GM13977 (cell line): ENCODE measurements around the gene ASXL3.

Experiments
- DNase-seq: peaks from one replicate; pipeline ENCODE4 v3.0.0; 2012; ENCODE audit warnings: low spot score
- in situ Hi-C: fragments of 300-500 bp; cut with MboI; formaldehyde crosslinking; loops from one replicate; pipeline ENCODE4 v1.12.0; 2022; ENCODE audit warnings: low sequenced_read_pairs, low pct_unique_long_range_greater_than_20kb, mixed read lengths, inconsistent platforms; ENCODE audit not compliant: unreplicated experiment
- TF ChIP-seq, protein P1 (sequence below): IDR thresholded peaks from 2 replicates; pipeline ENCODE4 v1.5.1; 2012; ENCODE audit warnings: mild to moderate bottlenecking, control low read depth; ENCODE audit not compliant: insufficient read depth; ENCODE audit errors: extremely low read depth, missing control alignments

Gene ASXL3

DNA sequence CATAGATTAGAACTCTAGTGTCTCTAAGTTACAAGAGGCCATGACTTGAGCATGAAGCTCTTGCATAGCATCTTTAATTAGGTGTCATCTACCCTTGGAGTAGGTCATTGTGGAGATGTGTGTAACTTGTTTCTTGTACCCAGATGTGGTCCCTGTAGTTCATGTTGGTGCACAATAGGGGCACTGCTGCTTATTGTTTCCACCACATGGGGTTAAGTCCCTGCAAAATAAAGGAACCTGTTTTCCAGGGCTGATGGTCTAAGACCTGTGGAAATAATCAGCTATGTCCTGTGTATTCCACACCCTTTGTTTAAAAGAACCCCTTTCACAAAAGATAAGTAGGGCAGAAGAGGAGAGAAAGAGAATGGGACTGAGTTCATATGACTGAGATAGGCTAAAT lies 28.6 kb downstream of the ASXL3 start:
- in situ Hi-C loops: no loop called here
- TF ChIP-seq, protein P1, sequence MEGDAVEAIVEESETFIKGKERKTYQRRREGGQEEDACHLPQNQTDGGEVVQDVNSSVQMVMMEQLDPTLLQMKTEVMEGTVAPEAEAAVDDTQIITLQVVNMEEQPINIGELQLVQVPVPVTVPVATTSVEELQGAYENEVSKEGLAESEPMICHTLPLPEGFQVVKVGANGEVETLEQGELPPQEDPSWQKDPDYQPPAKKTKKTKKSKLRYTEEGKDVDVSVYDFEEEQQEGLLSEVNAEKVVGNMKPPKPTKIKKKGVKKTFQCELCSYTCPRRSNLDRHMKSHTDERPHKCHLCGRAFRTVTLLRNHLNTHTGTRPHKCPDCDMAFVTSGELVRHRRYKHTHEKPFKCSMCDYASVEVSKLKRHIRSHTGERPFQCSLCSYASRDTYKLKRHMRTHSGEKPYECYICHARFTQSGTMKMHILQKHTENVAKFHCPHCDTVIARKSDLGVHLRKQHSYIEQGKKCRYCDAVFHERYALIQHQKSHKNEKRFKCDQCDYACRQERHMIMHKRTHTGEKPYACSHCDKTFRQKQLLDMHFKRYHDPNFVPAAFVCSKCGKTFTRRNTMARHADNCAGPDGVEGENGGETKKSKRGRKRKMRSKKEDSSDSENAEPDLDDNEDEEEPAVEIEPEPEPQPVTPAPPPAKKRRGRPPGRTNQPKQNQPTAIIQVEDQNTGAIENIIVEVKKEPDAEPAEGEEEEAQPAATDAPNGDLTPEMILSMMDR: no peak
- no peak for DNase-seq

DNA sequence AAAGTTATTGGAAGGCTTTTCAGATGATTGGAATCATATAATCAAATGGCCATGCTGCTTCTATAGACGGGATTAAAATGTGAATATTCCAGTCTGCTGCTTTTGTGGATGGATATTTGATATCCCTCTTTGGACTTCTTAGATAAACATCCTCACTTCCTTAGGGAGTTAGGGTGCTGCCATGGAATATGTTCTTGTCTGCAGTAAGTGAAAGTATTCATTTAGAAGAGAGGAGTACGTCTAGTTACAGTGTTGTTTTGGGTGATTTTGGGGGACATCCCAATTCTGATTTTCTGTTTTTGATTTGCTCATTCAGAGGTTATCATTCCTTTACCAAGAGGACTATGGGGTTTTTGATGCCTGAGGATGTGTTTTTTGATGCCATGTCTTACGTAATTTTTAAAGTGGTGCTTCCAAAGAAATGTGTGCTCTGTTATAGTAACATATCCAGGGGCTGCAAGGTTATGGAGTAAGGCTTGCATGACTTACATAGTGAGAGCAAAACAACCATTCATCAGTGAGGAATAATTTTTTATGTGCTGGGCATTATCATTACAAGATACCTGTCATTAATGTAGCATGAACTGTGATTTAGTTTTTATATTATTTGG lies 33.6 kb downstream of the ASXL3 start:
- in situ Hi-C loops: no loop called here
- TF ChIP-seq, protein P1: no peak
- no peak for DNase-seq

DNA sequence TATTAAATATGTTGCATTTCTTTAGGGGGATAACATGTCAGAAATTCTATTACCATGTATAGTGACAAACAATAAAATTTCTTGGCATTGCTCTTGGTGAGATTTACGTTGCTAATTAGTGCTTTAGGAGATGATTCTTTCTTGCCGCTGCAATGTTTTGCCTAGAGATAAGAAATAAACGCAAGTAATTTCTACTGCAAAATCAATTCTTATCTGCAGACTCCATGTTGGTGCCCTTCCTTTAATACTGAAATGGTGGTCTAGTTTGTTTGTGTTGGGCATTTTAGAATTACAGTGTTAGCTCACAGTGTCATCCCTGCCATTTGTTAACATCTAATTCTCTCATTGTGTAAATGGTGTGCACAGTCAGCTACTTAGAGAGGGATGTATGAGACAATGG lies 34.6 kb downstream of the ASXL3 start:
- no peak for DNase-seq
- TF ChIP-seq, protein P1: no peak
- in situ Hi-C loops: no loop called here

DNA sequence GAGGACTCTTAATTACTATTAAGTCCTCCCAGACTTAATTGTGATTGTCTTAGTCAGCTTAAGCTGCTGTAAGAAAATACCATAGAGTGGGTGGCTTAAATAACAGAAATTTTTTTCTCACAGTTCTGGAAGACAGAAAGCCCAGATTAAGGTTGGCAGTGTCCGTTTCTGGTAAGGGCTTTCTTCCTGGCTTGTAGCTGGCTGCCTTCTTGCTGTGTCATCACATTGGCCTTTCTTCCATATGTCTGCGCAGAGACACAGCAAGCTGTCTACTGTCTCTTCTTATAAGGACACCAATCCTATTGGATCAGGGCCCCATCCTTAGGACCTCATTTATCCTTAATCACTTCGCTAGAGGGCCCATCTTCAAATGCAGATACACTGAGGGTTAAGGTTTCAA lies 38.5 kb downstream of the ASXL3 start:
- in situ Hi-C loops: no loop called here
- DNase-seq: no peak
- TF ChIP-seq, protein P1: no peak

DNA sequence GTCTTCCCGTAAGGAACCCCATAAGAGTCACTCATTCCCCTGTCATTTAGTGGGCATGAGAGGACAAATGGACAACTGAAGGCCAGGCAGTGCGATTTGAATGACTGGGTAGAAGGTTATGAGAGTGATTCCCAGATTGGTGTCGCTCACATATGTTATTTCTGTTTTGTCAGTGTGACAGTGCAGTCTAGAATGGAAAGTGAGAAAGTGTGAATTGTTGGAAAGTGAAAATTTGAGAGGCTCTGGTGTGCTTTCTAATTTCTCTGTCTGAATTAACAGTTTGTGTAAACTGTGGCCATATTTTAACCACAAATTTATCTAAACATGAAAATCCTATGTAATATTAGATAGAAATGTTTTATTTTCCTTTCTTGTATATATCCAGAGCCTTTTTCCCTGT lies 49.1 kb downstream of the ASXL3 start:
- TF ChIP-seq, protein P1: no peak
- in situ Hi-C loops: no loop called here
- DNase-seq: no peak

DNA sequence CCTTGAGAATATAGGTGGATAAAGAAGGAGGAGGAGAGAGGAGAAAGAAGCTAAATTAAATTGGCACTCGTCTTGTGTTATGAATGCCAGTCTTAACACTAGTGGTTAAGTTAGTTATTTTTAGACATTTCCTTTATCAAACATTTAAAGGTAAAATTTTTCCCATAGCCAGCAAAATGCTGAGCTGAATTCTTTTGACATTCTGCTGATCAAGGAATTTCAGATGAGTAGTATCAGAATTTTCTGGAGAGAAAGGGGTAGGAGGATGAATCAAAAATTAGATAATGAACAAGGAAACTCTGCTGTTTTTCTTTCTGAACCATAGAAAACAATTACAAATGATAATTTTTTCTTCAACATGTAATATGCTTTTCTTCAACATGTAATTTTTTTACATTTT lies 52.5 kb downstream of the ASXL3 start:
- TF ChIP-seq, protein P1: no peak
- DNase-seq: no peak
- in situ Hi-C loops: no loop called here

DNA sequence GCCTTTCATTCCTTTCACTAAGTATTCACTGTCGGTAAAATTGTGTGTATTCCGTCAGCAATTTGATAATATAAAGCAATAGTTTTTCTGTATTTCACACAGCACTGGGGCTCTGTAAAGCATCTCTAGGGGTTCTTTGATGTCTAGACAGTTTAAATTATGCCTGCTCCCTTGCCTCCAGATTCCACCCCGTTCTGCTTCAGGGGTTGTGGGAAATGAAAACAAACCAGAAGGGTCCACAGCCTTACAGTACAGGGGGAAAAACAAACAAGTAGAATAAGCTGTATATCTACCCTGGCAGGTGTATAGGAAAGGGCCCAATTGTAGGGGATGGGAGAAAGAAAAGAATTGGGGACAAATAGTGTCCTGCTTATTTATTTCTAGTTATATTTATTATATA lies 63.1 kb downstream of the ASXL3 start:
- in situ Hi-C loops: no loop called here
- TF ChIP-seq, protein P1: no peak
- DNase-seq: no peak
